ENCODE results near the gene PSMA3.

- TF ChIP-seq TEAD2 (tag; IDR thresholded peaks at IDR 0.05) (no peak), ZNF232 (CRISPR knock-in tag; IDR thresholded peaks at IDR 0.05) (no peak), TFAM (CRISPR knock-in tag; conservative IDR thresholded peaks at IDR 0.05) (no peak), ARID1B (IDR thresholded peaks at IDR 0.05) (no peak), SIX5 (IDR thresholded peaks at IDR 0.05; ENCODE audit: borderline replicate concordance in 1 of 2, insufficient read depth in 1 of 2, low read depth in 1 of 2, low read length in 2 of 2) (no peak), EP300 (IDR thresholded peaks at IDR 0.05; ENCODE audit: low read length) (no peak), EHMT2 (IDR thresholded peaks at IDR 0.05) (no peak), CTCF (IDR thresholded peaks at IDR 0.05 in 2 of 3, conservative IDR thresholded peaks at IDR 0.05 in 1 of 3; ENCODE audit: insufficient read depth in 2 of 3, low read depth in 1 of 3, low read length in 3 of 3) (no peak), JUNB (CRISPR knock-in tag; conservative IDR thresholded peaks at IDR 0.05) (no peak)
Measured at GRCh38 chr14:58227096-58227819, 17.4 kb upstream of the PSMA3 start.

Data from K562 (cell line).